IMR-90 (cell line): ENCODE data around the gene LGALS13.

Experiments
- CEBPB ChIP-seq: IDR thresholded peaks from 2 replicates; pipeline ENCODE4 v1.6.1; 2012; ENCODE audit warnings: low read depth, low read length, improper control_type of control experiment
- USF2 ChIP-seq: fragments of 150-350 bp; IDR thresholded peaks from 2 replicates; pipeline ENCODE4 v1.6.1; 2017; ENCODE audit warnings: mild to moderate bottlenecking, antibody characterized with exemption, low read length, low read depth

- TF ChIP-seq USF2 (no peak), CEBPB (no peak)
These were observed 46.4 kb upstream of the LGALS13 start for GRCh38 chr19:39555883-39556282.
